ENCODE data around the gene PPP1CC. TPM values are rescaled to one million over a fixed set of nuclear protein-coding genes. Genes with fewer than 3 reads are reported as not detected.
"Not testable (repeated sequence)": the region's sequence is repeated elsewhere in the genome, so short reads cannot be mapped to it uniquely, and the experiment has no call there.

The PPP1CC gene
- polyA plus RNA-seq, 1 experiment, result 167 TPM

DNA sequence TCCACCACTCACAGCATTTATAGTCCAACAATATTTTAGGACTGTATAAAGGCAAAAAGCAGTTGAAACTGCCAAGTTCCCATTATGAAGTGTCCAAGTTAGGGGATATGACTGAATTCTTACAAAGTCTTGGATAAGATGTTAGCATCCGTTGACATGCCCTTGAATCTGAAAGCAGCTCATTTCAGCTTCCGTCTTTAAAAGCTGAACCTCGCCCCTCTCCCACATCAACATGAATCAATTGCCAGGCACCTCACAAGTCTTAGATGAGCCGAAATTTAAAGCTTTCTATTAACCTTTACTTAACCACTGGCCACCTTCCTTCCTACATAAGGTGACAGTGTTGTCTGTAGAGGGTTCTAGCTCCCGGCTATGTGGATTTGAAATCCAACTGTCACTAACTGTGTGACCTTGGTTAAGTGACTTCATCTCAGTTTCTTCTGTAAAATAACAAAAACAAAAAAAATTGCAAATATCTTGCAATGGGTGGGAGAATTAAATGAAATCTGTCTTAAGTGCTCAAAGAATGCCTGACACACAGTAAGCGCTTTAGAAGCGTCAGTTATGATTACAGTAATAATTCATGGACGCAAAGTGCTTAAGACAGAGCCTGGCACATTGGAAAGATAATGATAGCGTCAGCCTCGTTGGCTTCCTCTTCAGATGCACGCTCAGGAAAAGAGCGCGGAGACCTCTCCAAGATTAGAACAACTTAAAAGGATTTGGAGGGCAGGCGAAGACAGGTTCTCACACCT lies 1.2 kb downstream of the PPP1CC start:
- ChIA-PET CTCF (no interaction called here), POLR2A (interaction anchor here (0.6 kb wide), 1 partner anchor 844 kb away, joined by 5 read pairs; no protein-coding TSS in a partner anchor)
- DNase-seq (ENCODE audit: low read depth, low spot score), result no peak
- H3K9me3 ChIP-seq (ENCODE audit: control insufficient read depth, insufficient read depth, low read length), result no peaks in the 10 kb centered on the region
- TF ChIP-seq, protein P1, sequence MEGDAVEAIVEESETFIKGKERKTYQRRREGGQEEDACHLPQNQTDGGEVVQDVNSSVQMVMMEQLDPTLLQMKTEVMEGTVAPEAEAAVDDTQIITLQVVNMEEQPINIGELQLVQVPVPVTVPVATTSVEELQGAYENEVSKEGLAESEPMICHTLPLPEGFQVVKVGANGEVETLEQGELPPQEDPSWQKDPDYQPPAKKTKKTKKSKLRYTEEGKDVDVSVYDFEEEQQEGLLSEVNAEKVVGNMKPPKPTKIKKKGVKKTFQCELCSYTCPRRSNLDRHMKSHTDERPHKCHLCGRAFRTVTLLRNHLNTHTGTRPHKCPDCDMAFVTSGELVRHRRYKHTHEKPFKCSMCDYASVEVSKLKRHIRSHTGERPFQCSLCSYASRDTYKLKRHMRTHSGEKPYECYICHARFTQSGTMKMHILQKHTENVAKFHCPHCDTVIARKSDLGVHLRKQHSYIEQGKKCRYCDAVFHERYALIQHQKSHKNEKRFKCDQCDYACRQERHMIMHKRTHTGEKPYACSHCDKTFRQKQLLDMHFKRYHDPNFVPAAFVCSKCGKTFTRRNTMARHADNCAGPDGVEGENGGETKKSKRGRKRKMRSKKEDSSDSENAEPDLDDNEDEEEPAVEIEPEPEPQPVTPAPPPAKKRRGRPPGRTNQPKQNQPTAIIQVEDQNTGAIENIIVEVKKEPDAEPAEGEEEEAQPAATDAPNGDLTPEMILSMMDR (IDR thresholded peaks at IDR 0.05; ENCODE audit: low read depth, low read length), result no peak
- no peaks in the 10 kb centered on the region for H3K27me3 ChIP-seq (ENCODE audit: control insufficient read depth, insufficient read depth, low read length)
- no peak overlapping the region for H3K27ac ChIP-seq (ENCODE audit: low read depth, low read length)
- peak overlapping the region; percentile 96 for H3K4me3 ChIP-seq (ENCODE audit: low read depth, low read length)

DNA sequence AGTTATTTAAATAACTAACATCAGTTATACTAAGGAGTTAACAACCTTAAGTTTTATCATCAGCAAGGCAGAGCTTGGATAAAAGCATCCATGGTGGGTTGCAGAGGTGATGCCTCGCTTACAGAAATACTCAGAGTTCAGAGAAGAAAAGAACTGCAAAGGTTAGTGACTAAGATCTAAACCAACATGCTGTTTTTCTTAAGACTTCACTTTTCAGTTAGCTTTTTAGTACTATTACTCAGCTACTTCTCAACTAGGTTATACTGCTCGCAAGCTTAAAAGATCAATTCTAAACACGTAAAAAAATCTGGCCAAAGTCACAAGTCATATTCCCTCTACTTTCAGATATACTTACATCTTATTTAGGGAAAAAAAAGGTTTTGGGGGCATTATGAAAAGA lies 2.8 kb downstream of the PPP1CC start:
- CTCF ChIA-PET, result interaction anchor here (0.6 to 1.0 kb wide), 2 partner anchors 8 to 31 kb away, joined by 3 to 7 read pairs; no protein-coding TSS in a partner anchor
- Histone ChIP-seq H3K27ac (ENCODE audit: low read depth, low read length) (no peak overlapping the region), H3K27me3 (ENCODE audit: control insufficient read depth, insufficient read depth, low read length) (no peaks in the 10 kb centered on the region), H3K4me3 (ENCODE audit: low read depth, low read length) (peak overlapping the region; percentile 26), H3K9me3 (ENCODE audit: control insufficient read depth, insufficient read depth, low read length) (no peaks in the 10 kb centered on the region)
- TF ChIP-seq, protein P1 (IDR thresholded peaks at IDR 0.05; ENCODE audit: low read depth, low read length), result no peak
- DNase-seq (ENCODE audit: low read depth, low spot score), result no peak
- POLR2A ChIA-PET, result no interaction called here

DNA sequence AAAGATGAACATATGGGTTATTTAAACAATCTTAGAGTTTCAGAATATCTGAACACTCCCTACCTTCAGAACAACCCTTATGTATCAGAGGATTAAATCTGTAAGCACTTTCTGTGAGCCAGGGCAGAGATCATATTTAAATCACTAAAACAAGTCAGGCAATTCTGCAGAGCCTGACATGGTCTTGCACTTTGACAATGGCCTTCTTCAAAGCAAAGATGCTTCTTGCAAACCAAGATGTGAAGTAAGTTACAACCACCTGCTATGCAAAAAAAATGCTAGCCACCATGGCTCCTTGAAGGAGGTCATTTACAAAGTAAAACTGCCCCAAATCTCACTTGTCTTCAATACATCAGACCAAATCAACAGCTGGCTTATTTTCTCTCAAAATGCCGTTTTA lies 3.2 kb downstream of the PPP1CC start:
- ChIA-PET POLR2A (no interaction called here), CTCF (no interaction called here)
- no peak overlapping the region for H3K27ac ChIP-seq (ENCODE audit: low read depth, low read length)
- H3K9me3 ChIP-seq (ENCODE audit: control insufficient read depth, insufficient read depth, low read length), result no peaks in the 10 kb centered on the region
- no peaks in the 10 kb centered on the region for H3K27me3 ChIP-seq (ENCODE audit: control insufficient read depth, insufficient read depth, low read length)
- DNase-seq (ENCODE audit: low read depth, low spot score), result no peak
- H3K4me3 ChIP-seq (ENCODE audit: low read depth, low read length), result peak overlapping the region; percentile 26
- TF ChIP-seq, protein P1 (IDR thresholded peaks at IDR 0.05; ENCODE audit: low read depth, low read length), result no peak

DNA sequence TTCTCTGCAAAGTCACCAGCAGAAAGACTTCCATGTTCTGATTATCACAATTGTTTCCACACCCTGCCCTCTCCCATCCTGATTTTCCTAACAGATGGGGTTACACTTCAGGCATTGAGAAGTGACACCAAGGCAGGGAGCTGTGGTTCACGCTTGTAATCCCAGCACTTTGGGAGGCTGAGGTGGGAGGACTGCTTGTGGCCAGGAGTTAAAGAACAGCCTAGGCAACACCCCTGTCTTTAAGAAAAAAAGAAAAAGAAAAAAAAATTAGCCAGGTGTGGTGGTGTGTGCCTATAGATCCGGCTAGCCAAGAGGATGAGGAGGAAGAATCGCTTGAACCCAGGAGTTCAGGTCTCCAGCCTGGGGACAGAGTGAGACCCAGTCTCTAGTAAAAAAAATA lies 5.2 kb downstream of the PPP1CC start:
- TF ChIP-seq, protein P1 (IDR thresholded peaks at IDR 0.05; ENCODE audit: low read depth, low read length), result no peak
- Histone ChIP-seq H3K9me3 (ENCODE audit: control insufficient read depth, insufficient read depth, low read length) (no peaks in the 10 kb centered on the region), H3K4me3 (ENCODE audit: low read depth, low read length) (no peak overlapping the region), H3K27me3 (ENCODE audit: control insufficient read depth, insufficient read depth, low read length) (no peaks in the 10 kb centered on the region), H3K27ac (ENCODE audit: low read depth, low read length) (no peak overlapping the region)
- POLR2A ChIA-PET, result no interaction called here
- DNase-seq (ENCODE audit: low read depth, low spot score), result no peak
- CTCF ChIA-PET, result interaction anchor here (0.7 kb wide), 1 partner anchor 224 kb away, joined by 4 read pairs; no protein-coding TSS in a partner anchor

DNA sequence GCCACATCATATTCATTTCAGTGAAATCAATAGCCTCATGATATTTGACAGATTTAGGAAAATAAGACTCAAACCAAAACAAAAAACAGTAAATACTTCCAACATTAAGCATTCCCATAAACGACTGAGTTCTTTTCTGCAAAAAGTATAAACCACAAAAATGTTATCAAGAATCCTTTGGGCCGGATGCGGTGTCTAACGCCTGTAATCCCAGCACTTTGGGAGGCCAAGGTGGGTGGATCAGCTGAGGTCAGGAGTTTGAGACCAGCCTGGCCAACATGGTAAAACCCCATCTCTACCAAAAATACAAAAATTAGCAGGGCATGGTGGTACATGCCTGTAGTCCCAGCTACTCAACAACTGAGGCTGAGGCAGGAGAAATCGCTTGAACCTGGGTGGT lies 5.7 kb downstream of the PPP1CC start:
- CTCF ChIA-PET, result interaction anchor here (0.7 kb wide), 1 partner anchor 224 kb away, joined by 4 read pairs; no protein-coding TSS in a partner anchor
- H3K4me3 ChIP-seq (ENCODE audit: low read depth, low read length); H3K27ac ChIP-seq (ENCODE audit: low read depth, low read length); DNase-seq (ENCODE audit: low read depth, low spot score); POLR2A ChIA-PET; H3K9me3 ChIP-seq (ENCODE audit: control insufficient read depth, insufficient read depth, low read length); H3K27me3 ChIP-seq (ENCODE audit: control insufficient read depth, insufficient read depth, low read length): not testable (repeated sequence)

All from AG04450 (cell line).